HCT116 (cell line): ENCODE data around the gene RMDN2.

Source experiments
- CEBPB ChIP-seq: IDR thresholded peaks from 2 replicates; pipeline ENCODE4 v1.6.1; 2012; ENCODE audit warnings: low read depth
- EZH2 ChIP-seq: fragments of 200-600 bp; sonication (generic); IDR thresholded peaks from 2 replicates; pipeline ENCODE4 v1.6.1; 2017; ENCODE audit warnings: antibody characterized with exemption, mixed run types
- EZH2phosphoT487 ChIP-seq: fragments of 200-600 bp; IDR thresholded peaks from 2 replicates; pipeline ENCODE4 v1.6.1; 2018; ENCODE audit warnings: antibody characterized with exemption, borderline replicate concordance
- POLR2A ChIP-seq: IDR thresholded peaks from 2 replicates; pipeline ENCODE4 v1.7.0; 2011; ENCODE audit warnings: borderline replicate concordance; ENCODE audit not compliant: insufficient read depth, insufficient read length; ENCODE audit errors: extremely low read depth
- POLR2AphosphoS5 ChIP-seq: IDR thresholded peaks from 2 replicates; pipeline ENCODE4 v1.6.1; 2011; ENCODE audit warnings: mild to moderate bottlenecking, low read depth, low read length, moderate library complexity
- ZFX ChIP-seq: fragments of 450-650 bp; IDR thresholded peaks from 2 replicates; pipeline ENCODE4 v1.6.1; 2017
- TF ChIP-seq, protein P1 (sequence below): IDR thresholded peaks from 2 replicates; pipeline ENCODE4 v1.6.1; 2012
- TF ChIP-seq, protein P2 (sequence below), 3 experiments: fragments of 200-600 bp in 1 of 3; sonication (generic) in 1 of 3; IDR thresholded peaks in 2 of 3; conservative IDR thresholded peaks in 1 of 3; 2 replicates each; pipeline ENCODE4 v1.5.1; 2012 to 2017; ENCODE audit warnings: low read depth in 2 of 3, low read length in 2 of 3, antibody characterized with exemption in 1 of 3, borderline replicate concordance in 1 of 3, control low read depth in 1 of 3, mild to moderate bottlenecking in 1 of 3, mixed read lengths in 1 of 3, mixed run types in 1 of 3, moderate library complexity in 1 of 3; ENCODE audit not compliant: insufficient read depth in 1 of 3
- TF ChIP-seq, protein P3 (sequence below): IDR thresholded peaks from 2 replicates; pipeline ENCODE4 v1.6.1; 2012; ENCODE audit warnings: low read depth

DNA sequence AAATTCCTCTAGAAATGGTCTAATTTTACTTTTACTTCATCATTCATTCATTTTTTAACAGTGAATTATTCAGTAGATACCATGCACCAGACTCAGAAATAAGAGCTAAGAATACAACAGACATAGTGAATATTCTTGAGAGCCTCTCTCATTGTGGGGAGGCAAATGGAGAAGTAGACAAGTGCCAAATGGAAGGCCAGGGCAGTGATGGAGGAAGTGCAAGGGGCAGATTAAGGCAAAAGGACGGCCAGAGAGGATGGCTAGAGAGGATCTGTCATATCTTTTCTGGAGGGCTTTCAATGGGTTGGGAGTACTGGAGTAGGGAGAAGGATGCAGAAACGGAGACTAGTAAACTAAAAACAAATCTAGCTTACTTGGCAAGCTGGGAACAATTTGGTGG, 19.0 kb upstream of the RMDN2 start:
- TF ChIP-seq, protein P1, sequence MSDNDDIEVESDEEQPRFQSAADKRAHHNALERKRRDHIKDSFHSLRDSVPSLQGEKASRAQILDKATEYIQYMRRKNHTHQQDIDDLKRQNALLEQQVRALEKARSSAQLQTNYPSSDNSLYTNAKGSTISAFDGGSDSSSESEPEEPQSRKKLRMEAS, result no peak
- TF ChIP-seq, protein P2, sequence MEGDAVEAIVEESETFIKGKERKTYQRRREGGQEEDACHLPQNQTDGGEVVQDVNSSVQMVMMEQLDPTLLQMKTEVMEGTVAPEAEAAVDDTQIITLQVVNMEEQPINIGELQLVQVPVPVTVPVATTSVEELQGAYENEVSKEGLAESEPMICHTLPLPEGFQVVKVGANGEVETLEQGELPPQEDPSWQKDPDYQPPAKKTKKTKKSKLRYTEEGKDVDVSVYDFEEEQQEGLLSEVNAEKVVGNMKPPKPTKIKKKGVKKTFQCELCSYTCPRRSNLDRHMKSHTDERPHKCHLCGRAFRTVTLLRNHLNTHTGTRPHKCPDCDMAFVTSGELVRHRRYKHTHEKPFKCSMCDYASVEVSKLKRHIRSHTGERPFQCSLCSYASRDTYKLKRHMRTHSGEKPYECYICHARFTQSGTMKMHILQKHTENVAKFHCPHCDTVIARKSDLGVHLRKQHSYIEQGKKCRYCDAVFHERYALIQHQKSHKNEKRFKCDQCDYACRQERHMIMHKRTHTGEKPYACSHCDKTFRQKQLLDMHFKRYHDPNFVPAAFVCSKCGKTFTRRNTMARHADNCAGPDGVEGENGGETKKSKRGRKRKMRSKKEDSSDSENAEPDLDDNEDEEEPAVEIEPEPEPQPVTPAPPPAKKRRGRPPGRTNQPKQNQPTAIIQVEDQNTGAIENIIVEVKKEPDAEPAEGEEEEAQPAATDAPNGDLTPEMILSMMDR (IDR thresholded peaks at IDR 0.05 in 2 of 3, conservative IDR thresholded peaks at IDR 0.05 in 1 of 3; ENCODE audit: borderline replicate concordance in 1 of 3, insufficient read depth in 1 of 3, low read depth in 2 of 3, low read length in 2 of 3), result no peak
- TF ChIP-seq POLR2A, result no peak
- TF ChIP-seq, protein P3, sequence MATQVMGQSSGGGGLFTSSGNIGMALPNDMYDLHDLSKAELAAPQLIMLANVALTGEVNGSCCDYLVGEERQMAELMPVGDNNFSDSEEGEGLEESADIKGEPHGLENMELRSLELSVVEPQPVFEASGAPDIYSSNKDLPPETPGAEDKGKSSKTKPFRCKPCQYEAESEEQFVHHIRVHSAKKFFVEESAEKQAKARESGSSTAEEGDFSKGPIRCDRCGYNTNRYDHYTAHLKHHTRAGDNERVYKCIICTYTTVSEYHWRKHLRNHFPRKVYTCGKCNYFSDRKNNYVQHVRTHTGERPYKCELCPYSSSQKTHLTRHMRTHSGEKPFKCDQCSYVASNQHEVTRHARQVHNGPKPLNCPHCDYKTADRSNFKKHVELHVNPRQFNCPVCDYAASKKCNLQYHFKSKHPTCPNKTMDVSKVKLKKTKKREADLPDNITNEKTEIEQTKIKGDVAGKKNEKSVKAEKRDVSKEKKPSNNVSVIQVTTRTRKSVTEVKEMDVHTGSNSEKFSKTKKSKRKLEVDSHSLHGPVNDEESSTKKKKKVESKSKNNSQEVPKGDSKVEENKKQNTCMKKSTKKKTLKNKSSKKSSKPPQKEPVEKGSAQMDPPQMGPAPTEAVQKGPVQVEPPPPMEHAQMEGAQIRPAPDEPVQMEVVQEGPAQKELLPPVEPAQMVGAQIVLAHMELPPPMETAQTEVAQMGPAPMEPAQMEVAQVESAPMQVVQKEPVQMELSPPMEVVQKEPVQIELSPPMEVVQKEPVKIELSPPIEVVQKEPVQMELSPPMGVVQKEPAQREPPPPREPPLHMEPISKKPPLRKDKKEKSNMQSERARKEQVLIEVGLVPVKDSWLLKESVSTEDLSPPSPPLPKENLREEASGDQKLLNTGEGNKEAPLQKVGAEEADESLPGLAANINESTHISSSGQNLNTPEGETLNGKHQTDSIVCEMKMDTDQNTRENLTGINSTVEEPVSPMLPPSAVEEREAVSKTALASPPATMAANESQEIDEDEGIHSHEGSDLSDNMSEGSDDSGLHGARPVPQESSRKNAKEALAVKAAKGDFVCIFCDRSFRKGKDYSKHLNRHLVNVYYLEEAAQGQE, result no peak
- no peak for TF ChIP-seq EZH2phosphoT487
- no peak for TF ChIP-seq CEBPB
- no peak for TF ChIP-seq ZFX
- TF ChIP-seq EZH2, result no peak
- no peak for TF ChIP-seq POLR2AphosphoS5
